Measurements from ENCODE around the gene OR52J3.
"Not testable (repeated sequence)": the region's sequence is repeated elsewhere in the genome, so short reads cannot be mapped to it uniquely, and the experiment has no call there.

The OR52J3 gene

DNA sequence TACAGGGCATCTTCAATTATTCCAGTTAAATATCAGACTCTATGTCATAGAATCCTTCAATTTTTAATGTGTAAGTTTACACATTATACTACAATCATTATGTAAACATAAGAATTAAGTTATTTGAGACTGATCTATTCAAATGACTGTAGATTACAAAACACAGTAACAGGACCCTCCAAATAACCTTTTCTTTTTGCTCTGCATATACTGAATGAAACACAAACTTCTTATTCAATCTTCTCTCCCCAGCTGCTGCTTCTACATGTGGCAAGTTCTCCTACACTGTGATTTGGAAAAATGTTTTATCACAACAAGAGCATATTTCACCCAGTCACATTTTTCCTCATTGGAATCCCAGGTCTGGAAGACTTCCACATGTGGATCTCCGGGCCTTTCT lies at the start of gene OR52J3:
OR52J3 (plus strand) TSS at position 301 of the 400 bp plus-strand sequence; CDS start at position 301, 0 bp downstream.
- DNase-seq, result no peak

DNA sequence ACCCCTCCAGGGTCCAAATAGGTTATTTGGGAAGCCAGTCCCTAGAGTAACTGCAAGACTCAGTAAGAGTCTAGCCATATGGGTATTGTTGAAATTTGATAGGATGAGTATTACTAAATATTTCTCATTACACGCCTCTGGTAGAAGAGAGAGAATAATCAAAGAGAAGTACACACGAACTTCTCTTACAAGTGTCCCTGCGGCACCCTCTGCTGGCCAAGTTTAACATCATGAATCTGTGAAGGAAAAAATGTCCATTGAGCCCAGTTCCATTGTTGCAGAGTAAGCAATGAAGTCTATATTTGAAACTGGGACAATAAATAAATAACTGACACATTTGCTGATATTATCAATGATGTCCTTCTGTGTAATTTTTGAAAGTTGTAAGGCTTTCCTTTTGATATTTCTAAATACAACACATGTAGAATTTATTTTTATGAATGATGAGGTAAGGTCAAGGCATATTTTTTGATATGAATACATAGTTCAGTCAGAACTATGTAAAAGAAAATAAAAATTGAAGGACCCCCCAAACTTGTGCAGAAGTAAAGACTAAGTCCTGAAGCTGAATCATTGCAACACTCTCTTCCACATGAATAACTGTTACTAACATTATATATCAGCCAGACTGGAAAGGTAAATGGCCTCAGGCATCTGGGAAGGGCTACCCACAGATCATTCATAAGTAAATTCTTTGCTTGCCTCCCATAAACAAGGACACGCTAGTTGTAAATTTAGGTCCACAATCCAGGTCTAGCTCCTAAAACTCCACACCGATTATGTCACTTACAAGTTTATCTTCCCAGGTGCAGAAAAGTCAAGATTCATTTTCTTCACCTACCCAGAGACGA lies 41.7 kb upstream of the OR52J3 start:
- peak; percentile 68 for DNase-seq

DNA sequence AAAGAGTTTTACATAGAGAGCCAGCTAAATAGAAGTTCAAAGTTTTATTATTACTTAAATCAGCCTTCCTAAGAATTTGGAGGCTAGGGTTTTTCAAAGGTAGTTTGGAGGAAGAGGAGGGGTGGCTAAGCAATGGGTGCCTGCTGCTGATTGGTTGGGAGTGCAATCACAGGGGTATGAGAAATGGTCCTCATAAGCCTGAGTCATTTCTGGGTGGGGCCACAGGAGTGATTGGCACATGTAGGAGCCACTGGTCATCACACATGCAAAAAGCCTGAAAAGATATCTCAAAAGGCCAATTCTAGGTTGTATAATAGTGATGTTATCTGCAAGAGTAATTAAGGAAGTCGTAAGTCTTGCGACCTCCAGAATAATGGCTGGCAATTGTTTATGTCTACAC lies 38.8 kb upstream of the OR52J3 start:
- no peak for DNase-seq

DNA sequence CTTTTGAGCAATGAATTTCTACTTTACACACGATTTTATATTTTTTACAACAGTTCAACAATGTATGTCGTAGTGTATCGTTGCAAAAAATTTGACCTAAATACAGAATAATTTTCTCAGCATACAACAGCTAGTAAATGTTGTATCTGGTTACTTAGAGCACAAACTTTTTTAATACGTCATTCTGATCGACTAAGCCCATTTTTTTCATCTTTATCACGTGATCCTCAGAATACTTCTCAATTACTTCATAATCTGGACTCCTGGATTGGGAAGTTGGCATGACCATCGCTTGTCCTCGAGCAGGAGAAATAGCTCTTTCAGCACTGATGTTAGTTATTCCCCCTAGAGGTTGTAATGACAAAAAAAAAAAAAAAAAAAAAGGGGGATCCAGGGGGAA lies 35.1 kb upstream of the OR52J3 start:
- DNase-seq, result no peak

DNA sequence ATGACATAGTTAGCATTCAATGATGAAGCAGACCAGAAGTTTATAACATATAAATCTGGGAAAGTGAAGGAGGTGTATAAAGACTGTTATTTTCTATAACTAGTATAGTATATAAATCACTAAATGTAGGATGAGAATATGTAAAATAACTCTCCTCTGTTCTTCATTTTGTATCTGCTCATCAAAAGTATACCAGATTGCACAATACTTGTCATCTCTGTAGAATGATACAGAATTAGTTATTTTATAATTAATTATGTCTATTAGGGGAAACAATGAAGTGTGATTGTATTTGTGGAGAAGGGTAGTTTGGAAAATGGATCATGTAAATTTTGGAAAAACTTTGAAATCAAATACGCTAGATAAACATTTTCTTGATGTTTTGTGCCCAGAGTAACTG lies 33.3 kb upstream of the OR52J3 start:
- DNase-seq, result no peak

DNA sequence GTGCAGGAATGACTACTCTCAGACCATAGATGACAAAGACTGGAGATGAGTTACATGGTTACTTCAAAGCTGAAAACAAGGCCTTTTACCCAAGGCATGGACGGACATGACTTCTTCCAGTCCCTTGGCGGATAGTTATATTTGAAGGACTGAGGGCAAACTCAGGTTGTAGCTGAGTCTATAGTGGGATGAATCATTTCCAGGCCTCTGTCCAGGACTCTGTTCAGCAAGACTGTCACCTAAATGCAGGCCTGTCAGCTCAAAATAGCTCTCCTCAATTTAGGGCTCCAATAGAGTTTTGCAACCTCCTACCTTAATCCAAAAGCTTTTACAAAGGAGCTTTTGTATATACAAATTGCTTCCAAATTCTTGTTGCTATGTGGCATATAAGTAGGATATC lies 24.3 kb upstream of the OR52J3 start:
- no peak for DNase-seq

DNA sequence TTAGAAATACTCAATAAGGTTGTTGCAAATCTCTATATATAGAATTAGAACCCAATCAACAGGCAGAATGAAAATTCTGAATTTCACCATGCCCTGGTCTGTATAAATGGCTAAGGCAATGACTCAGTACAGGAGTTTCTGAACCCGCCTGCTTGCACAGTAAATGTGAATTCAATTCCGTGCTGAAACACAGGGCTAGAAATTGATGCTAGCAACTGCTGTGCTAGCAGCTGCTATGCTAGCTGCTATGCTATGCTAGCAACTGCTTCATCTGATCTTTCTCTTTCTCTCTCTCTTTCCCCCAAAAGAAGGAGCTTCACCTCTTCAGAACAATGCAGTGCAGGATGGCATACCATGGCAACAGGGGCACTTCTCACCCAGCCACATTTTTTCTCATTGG lies 9.7 kb upstream of the OR52J3 start:
- no peak for DNase-seq

DNA sequence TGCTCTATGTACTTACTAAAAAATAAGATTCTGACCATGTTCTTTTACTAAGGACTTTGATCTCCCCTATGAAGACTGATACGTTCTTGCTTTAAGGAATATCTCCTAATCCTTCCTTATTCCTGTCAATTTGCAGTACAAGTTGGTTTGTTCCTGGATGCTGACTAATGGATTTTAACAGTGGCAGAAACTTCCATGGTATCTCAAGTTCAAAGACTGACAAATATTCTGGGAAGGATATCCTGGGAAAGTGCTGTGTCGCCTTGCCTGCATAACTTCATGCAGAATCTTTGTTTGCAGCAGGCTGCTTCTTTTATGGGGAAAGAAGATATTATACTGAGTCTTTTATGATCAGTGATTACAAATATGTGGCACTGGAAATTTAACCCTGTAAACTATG lies 8.4 kb upstream of the OR52J3 start:
- no peak for DNase-seq

DNA sequence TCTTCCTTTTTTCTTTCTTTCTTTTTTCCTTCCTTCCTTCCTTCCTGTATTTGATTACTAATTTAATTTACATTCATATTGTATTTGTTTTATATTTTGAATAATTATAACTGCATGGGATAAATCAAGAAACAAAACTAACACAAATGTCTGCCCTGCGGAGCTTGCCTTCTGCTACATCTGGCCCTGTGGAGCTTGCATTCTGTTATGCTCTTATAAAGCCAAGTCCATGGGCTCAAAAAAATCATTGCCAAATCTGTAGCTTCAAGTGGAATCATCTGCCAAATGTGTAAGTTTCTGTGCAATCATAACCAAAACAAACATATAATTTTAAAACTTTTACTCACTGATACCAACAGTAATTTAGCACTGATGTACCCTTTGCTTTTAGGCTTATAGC lies 8.0 kb upstream of the OR52J3 start:
- no peak for DNase-seq

DNA sequence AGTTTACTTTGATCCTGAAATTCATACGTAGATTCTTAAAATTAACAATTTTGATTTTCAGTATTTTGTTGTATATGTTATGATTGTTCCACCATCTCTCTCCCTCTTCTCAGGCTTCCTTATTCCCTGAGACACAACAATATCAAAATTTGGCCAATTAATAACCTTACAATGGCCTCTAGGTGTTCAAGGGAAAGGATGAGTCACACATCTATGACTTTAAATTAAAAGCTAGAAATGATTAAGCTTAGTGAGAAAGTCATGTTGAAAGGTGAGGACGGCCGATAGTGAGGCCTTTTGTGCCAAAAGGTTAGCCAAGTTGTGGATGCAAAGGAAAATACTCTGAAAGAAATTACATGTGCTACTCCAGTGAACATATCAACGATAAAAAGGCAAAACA lies 5.5 kb upstream of the OR52J3 start:
- no peak for DNase-seq

DNA sequence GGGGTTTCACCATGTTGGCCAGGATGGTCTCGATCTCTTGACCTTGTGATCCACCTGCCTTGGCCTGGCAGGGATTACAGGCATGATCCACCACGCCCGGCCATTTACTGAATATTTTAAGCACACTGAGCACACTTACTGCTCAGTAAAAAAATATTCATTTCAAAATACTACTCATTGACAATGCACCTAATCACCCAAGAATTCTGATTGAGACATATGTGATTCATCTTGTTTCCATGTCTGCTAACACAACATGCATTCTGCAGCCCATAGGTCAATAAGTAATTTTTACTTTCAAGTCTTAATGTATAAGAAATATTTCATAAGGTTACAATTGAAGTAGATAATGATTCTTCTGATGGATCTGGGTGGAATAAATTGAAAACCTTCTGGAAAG lies 4.2 kb upstream of the OR52J3 start:
- no peak for DNase-seq

DNA sequence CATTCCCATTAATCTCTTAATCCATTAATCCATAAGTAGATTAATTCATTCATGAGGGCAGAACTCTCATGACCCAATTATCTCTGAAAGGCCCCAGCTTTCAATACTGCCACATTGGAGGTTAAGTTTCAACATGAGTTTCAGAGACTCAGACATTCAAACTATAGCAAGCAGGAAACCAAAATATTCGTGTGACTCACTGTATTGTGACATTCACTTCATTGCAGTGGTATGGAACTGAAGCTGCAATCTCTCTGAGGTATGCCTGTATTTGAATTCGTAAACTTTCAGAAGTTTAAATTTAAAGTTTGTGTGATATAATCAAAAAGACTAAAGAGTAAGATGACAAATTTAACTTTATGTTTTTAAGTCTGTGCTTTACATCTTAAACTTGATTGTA lies 2.9 kb upstream of the OR52J3 start:
- DNase-seq, result no peak

DNA sequence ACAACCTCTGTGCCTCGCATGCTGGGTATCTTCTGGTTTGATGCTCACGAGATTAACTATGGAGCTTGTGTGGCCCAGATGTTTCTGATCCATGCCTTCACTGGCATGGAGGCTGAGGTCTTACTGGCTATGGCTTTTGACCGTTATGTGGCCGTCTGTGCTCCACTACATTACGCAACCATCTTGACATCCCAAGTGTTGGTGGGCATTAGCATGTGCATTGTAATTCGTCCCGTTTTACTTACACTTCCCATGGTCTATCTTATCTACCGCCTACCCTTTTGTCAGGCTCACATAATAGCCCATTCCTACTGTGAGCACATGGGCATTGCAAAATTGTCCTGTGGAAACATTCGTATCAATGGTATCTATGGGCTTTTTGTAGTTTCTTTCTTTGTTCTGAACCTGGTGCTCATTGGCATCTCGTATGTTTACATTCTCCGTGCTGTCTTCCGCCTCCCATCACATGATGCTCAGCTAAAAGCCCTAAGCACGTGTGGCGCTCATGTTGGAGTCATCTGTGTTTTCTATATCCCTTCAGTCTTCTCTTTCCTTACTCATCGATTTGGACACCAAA lies 516 bp downstream of the OR52J3 start:
- DNase-seq, result no peak

DNA sequence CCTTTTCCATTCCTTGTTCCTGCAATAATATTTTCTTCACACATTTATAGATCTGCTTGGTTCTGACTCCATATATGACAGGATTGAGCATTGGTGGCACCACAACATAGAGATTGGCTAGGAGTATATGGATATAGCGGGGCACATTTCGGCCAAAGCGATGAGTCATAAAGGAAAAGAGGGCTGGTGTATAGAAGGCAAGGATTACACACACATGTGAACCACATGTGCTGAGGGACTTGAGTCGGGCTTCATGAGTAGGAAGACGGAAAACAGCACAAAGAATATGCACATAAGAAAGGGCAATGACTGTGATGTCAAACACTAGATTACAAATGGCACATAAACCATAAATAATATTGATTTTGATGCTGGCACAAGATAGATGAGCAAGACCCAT lies 12.4 kb downstream of the OR52J3 start:
- DNase-seq, result not testable (repeated sequence)

DNA sequence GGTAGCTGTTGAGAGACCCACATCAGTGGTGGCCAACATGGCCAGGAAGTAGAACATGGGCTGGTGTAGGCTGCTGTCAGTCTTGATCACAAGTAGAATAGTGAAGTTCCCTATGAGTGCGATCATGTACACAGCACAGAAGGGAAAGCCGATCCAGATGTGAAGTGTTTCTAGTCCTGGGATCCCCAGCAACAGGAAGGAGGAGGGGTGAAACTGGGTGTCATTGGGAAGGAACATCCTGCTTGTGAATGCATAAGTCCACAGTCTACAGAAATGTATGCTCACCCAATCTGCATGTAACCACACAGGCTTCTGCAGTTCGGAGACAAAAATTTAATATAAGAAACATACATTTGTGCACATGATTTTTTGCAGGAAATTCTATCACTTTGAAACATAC lies 13.1 kb downstream of the OR52J3 start, which contains the start of gene OR52E2:
OR52E2 (minus strand) TSS at position 237 of the 400 bp plus-strand sequence; CDS start at position 237, 0 bp downstream.
- no peak for DNase-seq

DNA sequence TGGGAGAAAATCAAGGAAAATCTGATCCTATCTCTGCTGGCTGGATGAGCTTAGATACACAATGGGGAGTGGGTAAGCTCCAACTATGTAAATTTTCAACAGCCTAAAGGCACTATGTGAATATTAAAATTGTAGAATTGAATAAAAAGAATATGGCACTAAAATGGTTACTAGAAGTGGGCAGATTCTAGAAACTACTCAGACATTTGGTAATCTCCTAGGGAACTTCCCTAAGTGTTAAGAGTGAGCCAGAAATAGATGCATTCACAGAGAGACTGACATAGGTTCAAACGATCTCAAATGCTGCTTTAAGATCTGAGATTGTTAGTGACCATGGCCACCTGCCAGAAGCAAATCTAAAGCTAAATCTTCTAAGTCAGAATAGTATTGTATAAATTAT lies 18.7 kb downstream of the OR52J3 start:
- DNase-seq, result no peak

DNA sequence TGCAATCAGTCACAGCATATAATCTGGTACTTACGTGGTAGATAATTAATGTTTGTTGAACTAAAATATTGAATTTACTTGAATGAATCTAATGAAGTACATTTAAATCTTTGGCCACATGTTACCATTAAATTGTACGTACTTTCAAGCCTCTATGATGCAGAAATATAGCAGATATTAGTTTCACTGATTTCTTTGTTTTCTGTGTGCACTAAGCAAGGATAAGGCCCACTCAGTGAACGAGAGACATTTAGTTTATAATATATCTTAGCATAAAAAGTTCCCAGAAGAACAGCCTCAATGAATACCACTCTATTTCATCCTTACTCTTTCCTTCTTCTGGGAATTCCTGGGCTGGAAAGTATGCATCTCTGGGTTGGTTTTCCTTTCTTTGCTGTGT lies 22.9 kb downstream of the OR52J3 start, which contains the start of gene OR52E1:
OR52E1 (plus strand) TSS at position 301 of the 400 bp plus-strand sequence.
- no peak for DNase-seq

DNA sequence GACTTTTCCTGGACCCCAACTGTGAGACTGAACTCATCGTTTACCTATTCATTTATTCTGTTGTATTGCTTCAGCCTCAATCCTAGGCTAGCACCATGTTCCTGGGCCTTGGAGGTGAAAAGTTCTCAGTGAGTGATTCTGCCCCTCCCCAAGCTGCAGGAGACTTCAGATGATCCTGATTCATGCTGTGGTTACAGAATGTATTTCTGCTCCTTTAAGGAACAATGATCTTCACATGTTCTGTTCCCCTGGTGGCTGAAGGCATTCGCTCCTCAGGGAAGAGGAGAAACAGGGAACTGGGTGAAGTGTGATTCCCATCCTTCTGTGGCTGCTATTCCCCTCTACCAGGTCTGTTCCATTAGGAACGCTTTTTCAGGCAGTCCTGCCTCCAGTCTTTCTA lies 25.5 kb downstream of the OR52J3 start:
- no peak for DNase-seq

DNA sequence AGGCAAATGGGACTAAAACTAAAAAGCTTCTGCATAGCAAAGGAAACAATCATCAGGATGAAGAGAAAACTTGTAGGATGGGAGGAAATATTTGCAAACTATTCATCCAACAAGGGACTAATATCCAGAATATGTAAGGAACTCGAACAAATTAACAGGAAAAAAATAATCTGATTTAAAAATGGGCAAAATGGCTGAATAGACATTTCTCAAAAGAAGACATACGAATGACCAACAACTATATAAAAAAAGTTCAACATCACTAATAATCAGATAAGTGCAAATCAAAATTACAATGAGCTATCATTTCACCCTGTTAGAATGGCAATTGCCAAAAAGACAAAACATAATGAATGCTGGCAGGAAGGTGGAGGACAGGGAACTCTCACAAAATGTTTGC lies 35.1 kb downstream of the OR52J3 start:
- no peak for DNase-seq

DNA sequence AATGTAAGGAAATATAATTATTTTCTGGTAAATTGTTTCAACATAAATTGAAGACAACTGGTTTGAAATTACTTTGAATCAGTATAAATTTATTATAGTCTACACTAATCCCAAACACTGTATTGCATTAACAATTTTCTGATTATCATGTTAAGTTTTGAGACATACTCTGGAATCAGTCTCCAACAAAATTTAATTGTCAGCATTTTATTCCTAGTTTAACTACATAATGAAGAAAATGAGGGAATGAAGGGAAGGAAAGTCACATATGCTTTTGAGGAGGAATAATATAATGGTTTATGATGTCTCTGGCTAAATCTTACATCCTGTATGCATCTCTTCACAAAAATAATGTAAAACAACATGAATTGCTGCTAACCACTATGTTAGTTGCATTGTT lies 37.3 kb downstream of the OR52J3 start:
- no peak for DNase-seq

DNA sequence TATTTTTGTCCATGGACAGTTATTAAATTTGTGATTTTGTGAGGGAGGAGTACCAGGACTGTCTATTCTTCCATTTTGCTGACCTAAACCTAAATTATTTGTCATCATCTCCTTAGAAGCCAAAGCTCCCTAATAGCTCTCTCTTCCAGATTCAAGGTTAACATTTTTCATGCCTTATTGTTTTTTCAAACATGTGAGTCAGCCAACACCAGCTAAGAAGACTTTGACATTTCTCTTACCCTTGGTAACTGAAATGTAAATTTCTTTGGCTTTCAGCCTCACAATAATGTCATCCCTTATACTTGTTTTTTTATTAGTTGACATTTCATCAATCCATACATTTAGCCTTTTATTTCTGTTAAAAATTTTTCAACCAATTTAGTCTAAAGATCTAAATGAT lies 42.2 kb downstream of the OR52J3 start:
- DNase-seq, result no peak

DNA sequence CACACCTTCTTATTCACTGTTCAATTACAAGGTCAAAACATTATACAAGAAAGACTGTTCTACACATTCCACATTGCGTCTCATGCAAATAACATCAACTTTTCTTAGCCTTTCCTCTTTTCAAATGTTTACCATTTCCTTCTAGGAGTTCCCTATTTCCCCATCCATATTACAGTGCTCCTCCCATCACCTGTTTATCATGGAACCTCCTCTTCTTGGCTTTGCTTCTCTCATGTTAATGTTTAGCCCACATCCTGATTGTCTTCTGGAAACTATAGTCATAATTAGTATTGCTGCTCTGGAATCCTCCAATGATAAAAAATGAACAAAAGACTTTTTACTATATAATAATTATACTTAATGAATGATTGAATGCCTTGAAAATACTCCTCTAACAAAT lies 44.3 kb downstream of the OR52J3 start:
- no peak for DNase-seq

DNA sequence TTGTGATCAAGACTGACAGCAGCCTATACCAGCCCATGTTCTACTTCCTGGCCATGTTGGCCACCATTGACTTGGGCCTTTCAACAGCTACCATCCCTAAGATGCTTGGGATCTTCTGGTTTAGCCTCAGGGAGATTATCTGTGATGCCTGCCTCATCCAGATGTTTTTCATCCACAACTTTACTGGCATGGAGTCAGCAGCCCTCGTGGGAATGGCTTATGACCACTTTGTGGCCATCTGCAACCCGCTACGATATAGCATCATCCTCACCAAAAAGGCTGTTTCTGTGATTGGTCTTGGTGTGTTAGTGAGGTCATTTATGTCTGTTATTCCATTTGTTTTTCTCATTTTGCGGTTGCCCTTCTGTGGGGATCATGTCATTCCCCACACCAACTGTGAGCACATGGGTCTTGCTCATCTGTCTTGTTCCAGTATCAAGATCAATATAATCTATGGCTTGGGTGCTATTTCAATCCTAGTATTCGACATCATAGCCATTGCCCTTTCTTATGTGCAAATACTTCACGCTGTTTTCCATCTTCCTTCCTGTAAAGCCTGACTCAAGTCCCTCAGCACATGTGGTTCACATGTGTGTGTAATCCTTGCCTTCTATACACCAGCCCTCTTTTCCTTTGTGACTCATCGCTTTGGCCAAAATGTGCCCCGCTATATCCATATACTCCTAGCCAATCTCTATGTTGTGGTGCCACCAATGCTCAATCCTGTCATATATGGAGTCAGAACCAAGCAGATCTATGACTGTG lies 46.7 kb downstream of the OR52J3 start:
- DNase-seq, result no peak

DNA sequence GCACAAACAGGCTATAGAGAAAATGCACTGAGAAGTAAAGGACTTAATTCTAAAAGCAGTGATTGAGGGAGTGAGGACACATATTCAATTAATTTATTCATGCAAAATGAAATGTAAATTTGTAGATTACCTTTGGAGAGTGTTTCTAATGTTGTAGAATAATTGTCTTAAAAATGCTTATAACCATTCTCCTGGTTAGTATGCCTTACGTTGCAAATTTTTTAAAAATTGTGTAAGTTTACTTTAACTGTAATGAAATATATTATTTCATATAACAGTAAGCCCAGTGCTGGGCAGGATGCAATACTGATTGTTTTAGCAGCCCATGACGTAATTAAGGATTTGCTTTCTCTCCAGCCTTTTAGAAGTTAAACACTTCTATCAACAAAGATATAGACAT lies 49.7 kb downstream of the OR52J3 start:
- DNase-seq, result no peak

Measured in NCI-H2029 (cell line).